Smooth muscle cell (in vitro differentiated cells): ENCODE results near the gene CD164L2. TPM values are rescaled to one million over a fixed set of nuclear protein-coding genes. Genes with fewer than 3 reads are reported as not detected.
"Not testable (repeated sequence)": the region's sequence is repeated elsewhere in the genome, so short reads cannot be mapped to it uniquely, and the experiment has no call there.

Experiments
- DNase-seq: peaks from one replicate; lab custom pipeline; 2025; ENCODE audit not compliant: unreplicated experiment; lab: John Stamatoyannopoulos, UW
- H2AFZ ChIP-seq: fragments of 200-600 bp; sonication (generic); 2 replicates; pipeline ENCODE4 v1.6.0; 2016; ENCODE audit warnings: antibody characterized with exemption, low read depth, mild to moderate bottlenecking
- H3F3A ChIP-seq: fragments of 200-600 bp; sonication (generic); 2 replicates; pipeline ENCODE4 v1.6.0; 2017; ENCODE audit warnings: antibody characterized with exemption, low read depth
- H3K27ac ChIP-seq: fragments of 200-600 bp; sonication (generic); 2 replicates; pipeline ENCODE4 v1.5.1; 2016; ENCODE audit warnings: low read depth, mild to moderate bottlenecking
- H3K27me3 ChIP-seq: fragments of 200-600 bp; sonication (generic); 2 replicates; pipeline ENCODE4 v1.6.1; 2016; ENCODE audit warnings: low read depth, mild to moderate bottlenecking
- H3K36me3 ChIP-seq: fragments of 200-600 bp; sonication (generic); 2 replicates; pipeline ENCODE4 v1.5.1; 2016; ENCODE audit warnings: low read depth
- H3K4me1 ChIP-seq: fragments of 200-600 bp; sonication (generic); 2 replicates; pipeline ENCODE4 v1.5.1; 2016; ENCODE audit warnings: low read depth
- H3K4me2 ChIP-seq: fragments of 200-600 bp; sonication (generic); 2 replicates; pipeline ENCODE4 v1.6.0; 2016; ENCODE audit warnings: mild to moderate bottlenecking
- H3K4me3 ChIP-seq: fragments of 200-600 bp; sonication (generic); 2 replicates; pipeline ENCODE4 v1.5.1; 2016; ENCODE audit warnings: mild to moderate bottlenecking
- H3K79me2 ChIP-seq: fragments of 200-600 bp; sonication (generic); 2 replicates; pipeline ENCODE4 v1.6.0; 2016; ENCODE audit warnings: low read depth, mild to moderate bottlenecking
- H3K9ac ChIP-seq: fragments of 200-600 bp; sonication (generic); 2 replicates; pipeline ENCODE4 v1.6.0; 2016; ENCODE audit warnings: low read depth
- H3K9me3 ChIP-seq: fragments of 200-600 bp; sonication (generic); replicated peaks from 2 replicates; pipeline ENCODE4 v1.5.1; 2016; ENCODE audit warnings: low read depth
- H4K20me1 ChIP-seq: fragments of 200-600 bp; sonication (generic); 2 replicates; pipeline ENCODE4 v1.6.0; 2016; ENCODE audit warnings: low read depth
- CTCF ChIP-seq: fragments of 200-600 bp; sonication (generic); IDR thresholded peaks from 2 replicates; pipeline ENCODE4 v1.5.1; 2017; ENCODE audit warnings: borderline replicate concordance, mild to moderate bottlenecking, antibody characterized with exemption; ENCODE audit not compliant: insufficient read depth, poor library complexity, severe bottlenecking
- WGBS: methylation state at CpG from one replicate; pipeline ENCODE4 v1.1.7; 2016; ENCODE audit warnings: low lambda C conversion rate; 5-methylcytosine and 5-hydroxymethylcytosine counted together
- polyA plus RNA-seq: library from polyadenylated mRNA; unstranded; fragments of >200 nt; fragmentation: Nextera tagmentation; extraction: Ambion mirVana; gene quantifications from 2 replicates; pipeline ENCODE4 v1.2.1, GENCODE V29; 2016
- total RNA-seq: library from RNA; depleted of rRNA; stranded (reverse); fragments of >200 nt; gene quantifications from 2 replicates; pipeline ENCODE4 v1.2.3, GENCODE V29; 2014

Gene CD164L2
- total RNA-seq (0.09 and 0.31 TPM in 2 replicates), polyA plus RNA-seq (0.45 TPM in 1 of 2 replicates, not detected in the other)

DNA sequence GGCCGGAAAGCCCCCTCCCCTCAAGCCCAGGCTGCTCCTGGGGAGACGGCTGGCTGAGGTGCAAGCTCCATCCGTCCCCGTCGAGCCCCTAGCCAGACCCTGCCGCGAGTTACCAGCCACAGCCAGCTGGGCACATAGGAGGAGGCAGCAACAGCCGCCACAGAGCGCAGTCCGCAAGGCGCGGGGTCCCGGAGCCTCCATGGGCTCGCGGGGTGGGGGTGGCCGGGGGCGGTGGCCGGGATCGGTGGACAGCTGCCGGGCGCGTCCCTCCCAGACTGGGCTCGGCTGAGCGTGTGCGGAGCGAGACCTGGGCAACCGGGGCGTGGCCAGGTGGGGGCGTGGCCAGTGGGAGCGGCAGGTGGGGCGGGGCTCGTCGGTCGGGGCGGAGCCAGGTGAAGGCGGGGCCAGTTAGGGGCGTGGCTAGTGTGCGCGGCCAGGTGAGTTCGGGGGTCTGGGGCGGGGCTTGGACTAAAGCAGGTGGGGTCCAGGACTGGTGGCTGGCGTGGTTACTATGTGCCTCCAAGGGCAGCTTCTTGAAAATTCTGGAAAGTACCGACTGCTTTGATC is at the start of gene CD164L2:
TSS of gene CD164L2 (minus strand) at position 295 of the 567 bp plus-strand sequence. CDS start at position 201, 94 bp downstream.
- no peaks in the 10 kb centered on the region for H3K9me3 ChIP-seq
- no peaks in the 10 kb centered on the region for H4K20me1 ChIP-seq
- H3K36me3 ChIP-seq = no peaks in the 10 kb centered on the region
- H2AFZ ChIP-seq = no peak within 1 kb of the TSS
- H3K4me2 ChIP-seq = peak within 1 kb of the TSS; percentile 77
- H3K27me3 ChIP-seq = no peaks in the 10 kb centered on the region
- no peak within 1 kb of the TSS for H3K9ac ChIP-seq
- no peaks in the 10 kb centered on the region for H3K79me2 ChIP-seq
- H3K4me1 ChIP-seq = no peaks in the 10 kb centered on the region
- WGBS = 7% methylated on average over 42 of the region's 43 CpGs
- H3F3A ChIP-seq = no peaks in the 10 kb centered on the region
- no peak within 1 kb of the TSS for H3K27ac ChIP-seq
- TF ChIP-seq CTCF = no peak
- H3K4me3 ChIP-seq = peak within 1 kb of the TSS; percentile 32
- DNase-seq = no peak

GRCh38 chr1:27432725-27433124 is 49.6 kb upstream of the CD164L2 start:
- H3F3A ChIP-seq, DNase-seq, H3K27me3 ChIP-seq, H3K9me3 ChIP-seq, H3K36me3 ChIP-seq, H2AFZ ChIP-seq, H3K9ac ChIP-seq, H3K27ac ChIP-seq, H3K4me3 ChIP-seq, H3K4me2 ChIP-seq: not testable (repeated sequence)
- 100% methylated on average over 1 of the region's 1 CpG for WGBS
- H3K79me2 ChIP-seq = peaks cover 82% of the 10 kb centered on the region
- peaks cover 20% of the 10 kb centered on the region for H3K4me1 ChIP-seq
- H4K20me1 ChIP-seq = peaks cover 99% of the 10 kb centered on the region

DNA sequence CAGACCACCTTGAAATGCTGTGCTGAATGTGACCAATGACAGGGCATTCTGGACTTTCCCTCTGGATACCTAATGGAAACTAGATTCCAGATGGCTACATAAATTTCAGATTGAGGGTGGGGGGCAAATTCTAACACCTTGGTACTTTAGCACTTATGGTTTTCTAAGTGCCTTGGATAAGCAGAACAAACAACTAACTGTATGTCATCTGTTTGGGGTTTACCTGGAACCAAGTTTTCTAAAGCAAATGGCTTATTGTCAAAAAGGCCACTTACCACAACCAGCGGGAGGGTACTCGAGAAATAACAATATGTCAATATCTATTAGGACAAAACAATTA is 48.4 kb upstream of the CD164L2 start:
- Histone ChIP-seq H2AFZ (no peak overlapping the region), H3K4me3 (no peak overlapping the region), H3K36me3 (no peaks in the 10 kb centered on the region), H3K27ac (no peak overlapping the region), H3K27me3 (no peaks in the 10 kb centered on the region), H3K79me2 (peaks cover 78% of the 10 kb centered on the region), H4K20me1 (peaks cover 96% of the 10 kb centered on the region), H3K9me3 (no peaks in the 10 kb centered on the region), H3K4me1 (peaks cover 16% of the 10 kb centered on the region), H3F3A (no peaks in the 10 kb centered on the region), H3K9ac (no peak overlapping the region), H3K4me2 (no peak overlapping the region)
- 95% methylated on average over 2 of the region's 2 CpGs for WGBS
- TF ChIP-seq CTCF = no peak
- no peak for DNase-seq

GRCh38 chr1:27430903-27431600 is 47.9 kb upstream of the CD164L2 start:
- no peaks in the 10 kb centered on the region for H3F3A ChIP-seq
- no peaks in the 10 kb centered on the region for H3K27me3 ChIP-seq
- H3K4me1 ChIP-seq = peaks cover 11% of the 10 kb centered on the region
- TF ChIP-seq CTCF = no peak
- peaks cover 76% of the 10 kb centered on the region for H3K79me2 ChIP-seq
- no peak overlapping the region for H3K4me2 ChIP-seq
- H3K36me3 ChIP-seq = no peaks in the 10 kb centered on the region
- H3K27ac ChIP-seq = no peak overlapping the region
- no peak overlapping the region for H3K4me3 ChIP-seq
- DNase-seq = no peak
- H4K20me1 ChIP-seq = peaks cover 91% of the 10 kb centered on the region
- H3K9me3 ChIP-seq = no peaks in the 10 kb centered on the region
- no peak overlapping the region for H3K9ac ChIP-seq
- 81% methylated on average over 1 of the region's 1 CpG for WGBS
- H2AFZ ChIP-seq = no peak overlapping the region
